GM12865 (cell line): ENCODE data around the gene CASZ1.

Source experiments
- DNase-seq: peaks from one replicate; pipeline ENCODE4 v3.0.0; 2010; ENCODE audit warnings: low read depth
- H3K4me3 ChIP-seq: 2 replicates; pipeline ENCODE4 v1.5.1; 2011; ENCODE audit warnings: mild to moderate bottlenecking, low read depth, low read length, control low read depth
- CTCF ChIP-seq: IDR thresholded peaks from 2 replicates; pipeline ENCODE4 v1.5.1; 2011; ENCODE audit warnings: low read length, control low read depth, low read depth, inconsistent platforms; ENCODE audit not compliant: insufficient read depth; ENCODE audit errors: missing control alignments

The CASZ1 gene

GRCh38 chr1:10774615-10775310 is 21.7 kb downstream of the CASZ1 start:
- H3K4me3 ChIP-seq = no peak overlapping the region
- DNase-seq = no peak
- no peak for TF ChIP-seq CTCF

- no peak overlapping the region for H3K4me3 ChIP-seq
- DNase-seq = no peak
- TF ChIP-seq CTCF = no peak
These were observed 22.4 kb downstream of the CASZ1 start for GRCh38 chr1:10773851-10774614.

- no peak overlapping the region for H3K4me3 ChIP-seq
- DNase-seq = no peak
- TF ChIP-seq CTCF = no peak
These were observed 23.1 kb downstream of the CASZ1 start for GRCh38 chr1:10773376-10773775.

GRCh38 chr1:10772711-10773110 is 23.7 kb downstream of the CASZ1 start:
- DNase-seq = no peak
- no peak overlapping the region for H3K4me3 ChIP-seq
- TF ChIP-seq CTCF = no peak

- DNase-seq = no peak
- TF ChIP-seq CTCF = no peak
- H3K4me3 ChIP-seq = no peak overlapping the region
These were observed 24.7 kb downstream of the CASZ1 start for GRCh38 chr1:10771789-10772188.

- no peak overlapping the region for H3K4me3 ChIP-seq
- no peak for DNase-seq
- TF ChIP-seq CTCF = no peak
These were observed 27.9 kb downstream of the CASZ1 start for GRCh38 chr1:10768552-10768951.
